Stimulated activated naive B cell treated with anti-CD40 and anti-IgM and Interleukin-4, amounts not matched to agents 10 μg/mL and 1 μg/mL and 100 μg/mL, for 72 hours (primary cell): ENCODE data around the gene CRTAC1.
A peak's percentile ranks its signal among the peaks of the same experiment; 100 is the strongest.
"Not testable (repeated sequence)": the region's sequence is repeated elsewhere in the genome, so short reads cannot be mapped to it uniquely, and the experiment has no call there.

Source experiments
- ATAC-seq, 2 donors: fragments of 150-1000 bp; cut with Tn5 transposase; replicated peaks; 2 replicates each; pipeline ENCODE4 v1.10.0; 2021; ENCODE audit warnings: moderate library complexity in 1 of 2
- DNase-seq: peaks from one replicate; pipeline ENCODE4 v3.0.0; 2021
- H3K27ac Mint-ChIP-seq: one replicate; pipeline ENCODE4 v1.8.0; 2022; ENCODE audit warnings: mild to moderate bottlenecking, mixed read lengths
- H3K27me3 Mint-ChIP-seq, 2 donors: one replicate each; pipeline ENCODE4 v1.8.0; 2022; ENCODE audit warnings: mixed read lengths in 2 of 2
- H3K36me3 Mint-ChIP-seq, 2 donors: one replicate each; pipeline ENCODE4 v1.8.0; 2022; ENCODE audit warnings: mixed read lengths in 2 of 2, mild to moderate bottlenecking in 1 of 2
- H3K4me1 Mint-ChIP-seq, 2 donors: one replicate each; pipeline ENCODE4 v1.8.0; 2022; ENCODE audit warnings: mixed read lengths in 2 of 2, mild to moderate bottlenecking in 1 of 2
- H3K4me3 Mint-ChIP-seq, 2 donors: one replicate each; pipeline ENCODE4 v1.8.0; 2022; ENCODE audit warnings: mild to moderate bottlenecking in 2 of 2, mixed read lengths in 2 of 2, moderate library complexity in 1 of 2
- H3K9me3 Mint-ChIP-seq, 2 donors: one replicate each; pipeline ENCODE4 v1.8.0; 2022; ENCODE audit warnings: mixed read lengths in 2 of 2, mild to moderate bottlenecking in 1 of 2

CRTAC1 gene

DNA sequence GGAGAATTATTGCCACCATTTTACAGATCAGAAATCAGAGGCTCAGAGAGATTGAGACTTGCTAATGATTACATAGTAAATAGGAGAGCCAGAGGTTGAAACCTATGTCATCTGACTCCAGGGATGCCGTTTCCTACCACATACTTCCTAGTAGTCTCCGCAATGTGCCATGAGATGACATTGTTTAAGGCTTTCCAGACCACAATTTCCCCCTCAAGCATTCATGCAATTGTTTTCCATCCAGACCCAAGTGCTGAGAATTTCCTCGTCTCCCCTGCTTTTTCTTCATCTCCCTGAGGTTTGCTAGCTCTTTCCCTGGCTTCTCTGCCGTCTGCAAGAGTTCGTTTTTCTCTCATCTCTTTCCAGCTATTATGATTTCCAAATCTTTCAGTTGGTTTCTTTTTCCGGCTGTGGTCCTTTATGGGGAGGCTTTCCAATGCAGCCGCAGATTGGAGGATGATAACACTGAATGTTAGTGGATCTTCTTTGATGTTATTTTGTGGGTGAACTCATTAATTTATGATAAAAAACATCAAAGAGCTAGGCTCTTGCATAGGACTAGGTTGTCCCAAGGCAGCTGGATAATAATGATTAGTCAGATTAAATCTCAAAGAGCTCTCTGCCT lies 187.7 kb downstream of the CRTAC1 start:
- Mint-ChIP-seq H3K9me3 (no peaks in the 10 kb centered on the region), H3K27ac (no peak overlapping the region), H3K27me3 (peaks cover 8 to 10% of the 10 kb centered on the region in 2 donors), H3K4me3 (no peak overlapping the region), H3K36me3 (no peaks in the 10 kb centered on the region), H3K4me1 (no peaks in the 10 kb centered on the region)
- ATAC-seq (no peak), DNase-seq (no peak)

DNA sequence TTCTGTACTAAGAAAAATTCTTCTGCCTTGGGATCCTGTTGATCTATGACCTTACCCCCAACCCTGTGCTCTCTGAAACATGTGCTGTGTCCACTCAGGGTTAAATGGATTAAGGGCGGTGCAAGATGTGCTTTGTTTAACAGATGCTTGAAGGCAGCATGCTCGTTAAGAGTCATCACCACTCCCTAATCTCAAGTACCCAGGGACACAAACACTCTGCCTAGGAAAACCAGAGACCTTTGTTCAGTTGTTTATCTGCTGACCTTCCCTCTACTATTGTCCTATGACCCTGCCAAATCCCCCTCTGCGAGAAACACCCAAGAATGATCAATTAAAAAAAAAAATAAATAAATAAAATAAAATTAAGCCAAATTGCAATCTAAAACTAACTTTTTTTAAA lies 188.3 kb downstream of the CRTAC1 start:
- H3K9me3 Mint-ChIP-seq, result not testable (repeated sequence)

DNA sequence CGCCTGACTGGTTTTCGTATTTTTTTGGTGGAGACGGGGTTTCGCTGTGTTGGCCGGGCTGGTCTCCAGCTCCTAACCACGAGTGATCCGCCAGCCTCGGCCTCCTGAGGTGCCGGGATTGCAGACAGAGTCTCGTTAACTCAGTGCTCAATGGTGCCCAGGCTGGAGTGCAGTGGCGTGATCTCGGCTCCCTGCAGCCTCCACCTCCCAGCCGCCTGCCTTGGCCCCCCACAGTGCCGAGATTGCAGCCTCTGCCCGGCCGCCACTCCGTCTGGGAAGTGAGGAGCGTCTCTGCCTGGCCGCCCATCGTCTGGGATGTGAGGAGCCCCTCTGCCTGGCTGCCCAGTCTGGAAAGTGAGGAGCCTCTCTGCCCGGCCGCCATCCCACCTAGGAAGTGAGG lies 189.3 kb downstream of the CRTAC1 start:
- not testable (repeated sequence) for H3K27ac Mint-ChIP-seq, H3K9me3 Mint-ChIP-seq, H3K36me3 Mint-ChIP-seq, H3K4me1 Mint-ChIP-seq, DNase-seq, ATAC-seq, H3K4me3 Mint-ChIP-seq
- H3K27me3 Mint-ChIP-seq, result peaks cover 16 to 24% of the 10 kb centered on the region in 2 donors

More for the DNA sequence above, 188.3 kb downstream of the CRTAC1 start:
- not testable (repeated sequence) for H3K27ac Mint-ChIP-seq, DNase-seq, H3K4me3 Mint-ChIP-seq, ATAC-seq, H3K4me1 Mint-ChIP-seq, H3K36me3 Mint-ChIP-seq
- H3K27me3 Mint-ChIP-seq, result peaks cover 11 to 14% of the 10 kb centered on the region in 2 donors

DNA sequence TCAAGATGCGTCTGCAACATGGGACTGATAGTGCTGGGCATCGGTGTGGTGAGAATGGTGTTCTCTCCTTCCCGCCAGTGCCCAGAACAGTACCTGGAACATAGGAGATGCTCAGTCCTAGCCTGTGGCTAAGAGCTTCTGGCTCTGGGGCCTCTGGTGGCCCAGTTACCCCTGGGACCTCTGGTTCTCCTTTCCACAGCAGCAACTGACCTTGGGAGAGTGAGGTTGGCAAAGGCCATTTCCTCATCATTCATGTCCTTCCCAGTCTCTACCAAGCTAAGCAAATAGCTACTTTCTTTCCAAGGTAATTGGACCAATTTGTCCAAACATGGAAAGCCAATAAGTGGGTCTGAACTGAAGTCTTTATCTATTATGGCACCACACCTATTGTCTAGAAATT lies 192.3 kb downstream of the CRTAC1 start:
- ATAC-seq, result no peak

DNA sequence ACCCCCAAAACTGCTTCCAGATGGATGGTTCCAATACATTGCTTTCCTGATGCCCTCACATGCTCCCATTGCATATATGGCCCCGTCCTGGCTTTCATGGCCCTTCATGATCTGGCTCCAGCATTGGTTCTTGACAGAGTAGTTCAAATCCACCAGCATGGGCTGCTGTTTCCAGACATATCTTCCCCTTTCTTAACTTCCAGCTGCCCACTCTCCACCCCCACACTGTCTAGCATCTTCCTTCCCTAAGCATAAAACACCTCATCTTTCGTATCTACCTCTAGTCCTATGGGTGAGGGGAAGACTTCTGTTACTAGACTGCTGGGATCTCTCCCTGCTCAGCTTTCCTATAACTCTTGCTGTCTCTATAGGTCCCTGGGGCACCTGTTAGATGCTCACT lies 194.0 kb downstream of the CRTAC1 start:
- H3K4me1 Mint-ChIP-seq, result no peaks in the 10 kb centered on the region
- H3K4me3 Mint-ChIP-seq, result no peak overlapping the region
- H3K9me3 Mint-ChIP-seq, result peaks cover 2 to 6% of the 10 kb centered on the region in 2 donors
- no peak overlapping the region for H3K27ac Mint-ChIP-seq
- H3K36me3 Mint-ChIP-seq, result no peaks in the 10 kb centered on the region
- no peak for ATAC-seq
- DNase-seq, result no peak
- H3K27me3 Mint-ChIP-seq, result peaks cover 18 to 38% of the 10 kb centered on the region in 2 donors

More for the DNA sequence above, 192.3 kb downstream of the CRTAC1 start:
- DNase-seq, result no peak
- no peak overlapping the region for H3K27ac Mint-ChIP-seq
- no peak overlapping the region for H3K4me3 Mint-ChIP-seq
- H3K9me3 Mint-ChIP-seq, result peaks cover 2 to 6% of the 10 kb centered on the region in 2 donors
- no peaks in the 10 kb centered on the region for H3K4me1 Mint-ChIP-seq
- peaks cover 17 to 38% of the 10 kb centered on the region in 2 donors for H3K27me3 Mint-ChIP-seq
- no peaks in the 10 kb centered on the region for H3K36me3 Mint-ChIP-seq

DNA sequence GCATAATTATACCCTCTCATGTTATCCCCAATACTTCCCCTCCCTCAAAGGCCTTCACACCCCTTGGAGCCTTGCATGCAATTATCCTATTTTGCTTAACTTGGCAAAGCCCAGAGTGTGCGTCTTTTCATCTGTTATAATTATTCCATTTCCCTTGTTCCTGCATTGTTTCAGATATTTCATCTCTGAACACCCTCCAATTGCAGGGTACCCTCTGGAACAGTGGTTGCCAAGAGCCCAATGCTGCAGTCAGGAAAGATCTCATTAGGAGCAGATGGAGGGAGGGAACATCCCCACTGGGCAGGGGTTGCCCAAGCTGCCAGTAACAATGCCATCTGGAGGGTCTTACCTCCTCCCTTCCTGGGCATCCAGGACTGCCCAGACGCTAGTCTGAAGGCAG lies 199.2 kb downstream of the CRTAC1 start:
- no peak overlapping the region for H3K4me3 Mint-ChIP-seq
- peaks cover 11 to 27% of the 10 kb centered on the region in 2 donors for H3K27me3 Mint-ChIP-seq
- ATAC-seq (no peak), DNase-seq (no peak)
- H3K9me3 Mint-ChIP-seq, result peaks cover under 1 to 2% of the 10 kb centered on the region in 2 donors
- no peaks in the 10 kb centered on the region for H3K36me3 Mint-ChIP-seq
- H3K4me1 Mint-ChIP-seq, result no peaks in the 10 kb centered on the region
- no peak overlapping the region for H3K27ac Mint-ChIP-seq

DNA sequence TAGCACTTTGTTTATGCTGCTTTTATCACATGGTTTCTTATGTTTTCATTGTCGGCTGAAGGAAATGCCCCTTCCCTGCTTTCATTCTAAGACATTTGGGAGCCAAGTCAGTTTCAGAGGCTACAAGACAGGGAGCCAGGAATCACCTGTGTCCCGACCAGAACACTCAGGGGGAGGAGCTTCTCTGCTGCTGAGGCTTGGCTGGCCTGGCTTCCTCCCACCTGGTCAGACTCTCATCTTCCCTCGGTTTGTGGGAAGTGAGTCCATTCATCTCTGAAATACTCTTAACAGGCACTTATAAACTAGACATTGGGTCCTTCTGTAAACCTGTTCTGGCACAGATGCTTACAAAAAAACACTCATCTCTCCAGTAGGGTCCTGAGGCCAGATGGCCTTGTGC lies 200.4 kb downstream of the CRTAC1 start:
- ATAC-seq (no peak), DNase-seq (no peak)
- Mint-ChIP-seq H3K4me1 (no peaks in the 10 kb centered on the region), H3K9me3 (no peaks in the 10 kb centered on the region), H3K36me3 (no peaks in the 10 kb centered on the region), H3K27me3 (peaks cover 8 to 24% of the 10 kb centered on the region in 2 donors), H3K27ac (no peak overlapping the region), H3K4me3 (no peak overlapping the region)

DNA sequence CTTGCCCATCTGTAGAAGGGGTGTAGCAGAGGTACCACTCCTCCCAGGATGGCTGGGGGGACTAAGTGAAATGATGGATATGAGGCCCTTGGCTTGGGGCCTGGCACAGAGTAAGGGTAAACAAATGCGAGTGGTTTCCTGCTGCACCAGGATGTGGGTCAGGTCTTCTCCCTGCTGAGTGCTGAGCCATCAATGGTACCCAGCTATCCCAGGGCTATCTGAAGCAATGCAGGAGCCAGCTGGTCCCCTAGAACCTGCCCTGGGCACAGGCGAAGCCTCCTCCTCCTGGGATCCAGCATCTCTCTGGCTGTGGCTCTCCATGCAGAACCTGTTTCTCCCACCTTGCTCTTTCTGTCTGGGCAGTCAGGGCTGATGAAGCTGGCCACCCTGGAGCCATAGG lies 201.7 kb downstream of the CRTAC1 start:
- no peak for ATAC-seq
- Mint-ChIP-seq H3K9me3 (no peaks in the 10 kb centered on the region), H3K36me3 (no peaks in the 10 kb centered on the region), H3K27me3 (peaks cover 8 to 18% of the 10 kb centered on the region in 2 donors), H3K27ac (no peak overlapping the region), H3K4me3 (no peak overlapping the region), H3K4me1 (no peaks in the 10 kb centered on the region)
- DNase-seq, result no peak

DNA sequence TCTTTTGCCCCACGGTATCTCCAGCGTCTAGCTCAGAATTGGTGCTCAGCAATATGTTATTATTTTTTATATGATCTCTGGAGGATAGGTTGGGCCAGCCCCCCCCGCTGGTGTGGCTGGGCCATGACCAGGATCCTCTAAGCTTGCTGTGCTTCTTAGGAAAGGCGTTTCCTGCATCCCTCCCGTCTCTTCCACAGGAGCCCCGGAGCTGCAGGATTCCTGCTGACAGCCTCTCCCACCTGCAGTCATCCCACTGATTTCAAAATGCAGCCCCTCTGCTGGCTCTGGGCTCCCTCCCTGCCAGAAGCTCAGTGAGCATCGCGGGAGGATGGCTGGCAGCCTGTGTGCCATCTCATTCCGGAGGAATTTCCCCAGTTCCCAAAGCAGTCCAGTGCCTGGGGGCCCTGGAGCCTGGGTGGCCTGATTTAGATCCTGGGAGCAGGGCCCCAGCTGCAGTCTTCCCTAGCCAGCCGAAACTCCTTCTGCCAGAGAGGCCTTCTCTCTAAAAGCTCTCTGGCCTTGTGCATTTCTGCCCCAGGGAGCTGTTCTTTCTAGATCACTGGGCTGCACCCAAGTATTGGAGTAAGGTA lies 202.6 kb downstream of the CRTAC1 start:
- no peak overlapping the region for H3K27ac Mint-ChIP-seq

DNA sequence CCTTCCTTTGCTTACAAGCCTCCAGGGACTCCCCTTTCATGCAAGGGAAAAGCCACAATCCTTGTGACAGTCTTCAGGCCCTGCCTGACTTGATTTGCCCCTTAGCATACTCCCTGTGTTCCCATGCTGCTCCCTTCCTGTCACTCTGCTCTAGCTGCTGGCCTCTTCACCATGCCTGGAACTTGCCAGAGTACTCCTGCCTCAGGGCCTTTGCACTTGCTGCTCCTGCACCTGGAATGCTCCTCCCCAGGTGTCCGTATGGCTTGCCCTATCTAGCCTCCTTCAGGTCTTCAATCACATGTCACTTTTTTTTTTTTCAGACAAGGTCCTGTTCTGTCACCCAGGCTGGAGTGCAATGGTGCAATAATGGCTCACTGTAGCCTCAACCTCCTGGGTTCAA lies 203.5 kb downstream of the CRTAC1 start:
- Mint-ChIP-seq H3K9me3 (no peaks in the 10 kb centered on the region), H3K36me3 (no peaks in the 10 kb centered on the region), H3K4me1 (no peaks in the 10 kb centered on the region), H3K27ac (no peak overlapping the region), H3K27me3 (peaks cover 6 to 10% of the 10 kb centered on the region in 2 donors), H3K4me3 (no peak overlapping the region)
- DNase-seq, result no peak
- ATAC-seq, result no peak

More for the DNA sequence above, 202.6 kb downstream of the CRTAC1 start:
- Mint-ChIP-seq H3K9me3 (no peaks in the 10 kb centered on the region), H3K27me3 (peaks cover 8 to 12% of the 10 kb centered on the region in 2 donors), H3K4me3 (no peak overlapping the region), H3K36me3 (no peaks in the 10 kb centered on the region), H3K4me1 (no peaks in the 10 kb centered on the region)
- no peak for DNase-seq
- ATAC-seq, result no peak

DNA sequence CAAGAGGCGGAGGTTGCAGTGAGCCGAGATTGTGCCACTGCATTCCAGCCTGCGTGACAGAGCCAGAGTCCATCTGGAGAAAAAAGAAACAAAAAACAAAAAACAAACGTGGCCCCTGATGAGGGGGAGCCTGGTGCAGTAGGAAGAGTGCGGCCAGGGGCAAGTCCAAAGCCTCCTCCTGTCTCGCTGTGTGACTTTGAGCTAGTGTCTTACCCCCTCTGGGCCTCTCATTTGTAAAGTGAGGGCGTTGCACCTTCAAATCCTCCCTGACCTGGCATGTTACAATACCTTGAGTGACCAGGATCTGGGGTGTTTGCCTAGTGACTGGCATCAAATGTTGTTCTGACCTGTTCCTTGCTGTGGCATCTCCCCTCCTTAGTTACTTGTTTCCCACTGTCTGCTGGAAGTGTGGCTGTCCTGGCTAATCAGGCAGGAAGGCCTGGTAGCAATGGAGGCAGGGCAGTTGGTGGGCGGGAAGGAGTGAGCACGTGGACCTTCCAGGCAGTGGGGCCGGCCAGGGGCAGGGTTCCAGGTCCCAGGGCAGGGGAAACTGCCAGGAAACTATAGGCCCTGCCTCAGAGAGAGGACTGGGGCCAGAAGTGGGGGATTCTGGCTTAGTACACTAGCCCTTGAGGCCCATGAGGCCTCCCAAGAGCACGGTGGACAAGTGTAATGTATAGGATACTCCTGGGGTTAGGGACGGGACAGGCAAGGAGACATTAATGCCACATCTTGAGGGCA lies 205.2 kb downstream of the CRTAC1 start:
- no peak for DNase-seq
- Mint-ChIP-seq H3K27ac (no peak overlapping the region), H3K36me3 (no peaks in the 10 kb centered on the region), H3K9me3 (no peaks in the 10 kb centered on the region), H3K4me1 (no peaks in the 10 kb centered on the region), H3K4me3 (no peak overlapping the region), H3K27me3 (peaks cover 0 to 6% of the 10 kb centered on the region in 2 donors)
- ATAC-seq, result no peak

DNA sequence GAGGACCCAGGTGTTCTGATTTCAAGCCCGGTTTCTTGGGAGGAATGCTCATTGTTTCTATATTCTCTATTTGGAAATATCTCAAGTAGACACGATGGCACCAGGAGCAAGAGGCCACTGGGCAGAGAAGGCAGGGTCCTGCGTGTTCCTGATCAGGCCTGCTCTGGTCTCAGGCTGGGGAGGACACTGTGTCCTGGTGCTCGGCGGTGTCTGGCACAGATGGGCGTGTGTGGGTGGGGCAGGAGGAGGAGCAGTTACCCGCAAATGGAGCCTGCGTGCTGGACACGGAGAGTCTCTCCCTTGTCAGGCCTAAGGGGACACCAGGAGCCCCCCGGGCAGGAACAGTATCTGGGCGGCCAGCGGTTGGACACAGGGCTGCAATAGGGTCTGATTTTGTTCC lies 206.7 kb downstream of the CRTAC1 start:
- Mint-ChIP-seq H3K4me1 (no peaks in the 10 kb centered on the region), H3K27ac (no peak overlapping the region), H3K36me3 (no peaks in the 10 kb centered on the region), H3K9me3 (no peaks in the 10 kb centered on the region), H3K4me3 (no peak overlapping the region), H3K27me3 (no peaks in the 10 kb centered on the region)
- ATAC-seq (no peak), DNase-seq (no peak)

DNA sequence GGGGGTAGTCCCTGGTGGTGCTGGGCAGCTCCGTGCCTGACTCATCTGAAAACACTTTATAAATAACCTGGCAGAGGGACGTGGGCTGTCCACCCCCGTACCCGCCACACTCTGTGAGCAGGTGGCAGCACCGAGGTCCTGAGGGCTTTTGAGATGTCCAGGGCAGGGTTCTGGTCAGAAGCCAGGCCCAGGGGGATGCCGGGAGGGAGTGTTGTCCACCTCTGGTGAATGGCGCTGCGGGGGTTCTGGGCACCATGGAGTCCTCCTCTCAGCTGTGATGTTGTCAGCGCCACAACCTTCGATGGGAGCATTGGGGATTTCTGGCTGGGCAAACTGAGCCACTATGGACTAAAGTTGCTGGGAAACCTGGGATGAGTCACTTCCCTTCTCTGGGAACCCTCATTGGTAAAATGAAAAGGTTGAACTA lies 208.1 kb downstream of the CRTAC1 start:
- no peak overlapping the region for H3K27ac Mint-ChIP-seq
- H3K4me3 Mint-ChIP-seq, result no peak overlapping the region
- ATAC-seq (peak in 1 of 2 donors; percentile 36), DNase-seq (no peak)
- no peaks in the 10 kb centered on the region for H3K36me3 Mint-ChIP-seq
- peaks cover 5 to 6% of the 10 kb centered on the region in 2 donors for H3K27me3 Mint-ChIP-seq
- no peaks in the 10 kb centered on the region for H3K9me3 Mint-ChIP-seq
- no peaks in the 10 kb centered on the region for H3K4me1 Mint-ChIP-seq

DNA sequence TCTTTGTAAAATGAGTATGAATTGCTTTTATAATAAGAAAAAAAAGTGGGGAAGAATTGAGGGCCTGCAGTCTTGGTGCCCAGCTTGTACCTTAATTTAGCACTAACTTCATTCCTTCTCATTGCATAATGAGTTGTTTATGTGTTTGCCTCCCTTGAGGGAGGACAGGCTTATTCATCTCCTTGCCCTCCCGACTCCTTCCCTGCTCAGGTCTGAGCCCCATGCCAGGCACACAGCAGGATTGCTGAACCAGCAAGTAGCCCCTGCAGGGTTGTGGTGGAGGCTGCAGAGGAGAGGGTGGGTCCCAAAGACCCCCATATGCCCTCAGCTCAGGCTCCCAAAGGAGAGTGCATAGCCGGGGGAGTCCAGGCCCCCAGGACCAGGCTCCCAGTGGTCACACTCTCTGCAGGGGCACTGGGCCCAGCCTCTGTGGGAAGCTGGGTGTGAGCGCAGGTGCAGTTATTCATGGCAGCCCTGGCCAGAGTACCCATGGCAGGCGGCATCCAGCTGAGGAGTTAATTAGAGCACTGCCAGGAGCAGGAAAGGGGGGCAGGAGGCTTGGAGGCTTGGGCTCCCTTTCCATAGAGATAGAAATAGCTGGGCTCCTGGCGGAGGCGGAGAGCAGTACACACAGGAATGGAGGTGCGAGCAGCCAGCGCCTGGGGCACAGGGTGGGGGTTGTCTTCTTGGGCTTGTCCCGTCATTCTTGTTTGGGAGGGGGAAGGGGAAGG lies 208.9 kb downstream of the CRTAC1 start:
- Mint-ChIP-seq H3K27me3 (peaks cover 5 to 6% of the 10 kb centered on the region in 2 donors), H3K4me3 (no peak overlapping the region), H3K36me3 (no peaks in the 10 kb centered on the region), H3K9me3 (no peaks in the 10 kb centered on the region), H3K4me1 (no peaks in the 10 kb centered on the region), H3K27ac (no peak overlapping the region)
- DNase-seq, result no peak
- no peak for ATAC-seq
